CD4-positive, alpha-beta T cell treated with Interferon gamma for 1 hour (primary cell): ENCODE measurements around the gene GBX2.

ENCODE experiments used
- DNase-seq: peaks from one replicate; pipeline ENCODE4 v3.0.0-alpha.2; 2020

The GBX2 gene

GRCh38 chr2:236180831-236181453, 12.8 kb upstream of the GBX2 start:
- DNase-seq: no peak

GRCh38 chr2:236180076-236180816, 12.1 kb upstream of the GBX2 start:
- no peak for DNase-seq

GRCh38 chr2:236179236-236180075, 11.3 kb upstream of the GBX2 start:
- no peak for DNase-seq

GRCh38 chr2:236178890-236179235, 10.7 kb upstream of the GBX2 start:
- DNase-seq: no peak

GRCh38 chr2:236177967-236178889, 10.0 kb upstream of the GBX2 start:
- no peak for DNase-seq

- no peak for DNase-seq
Observed at GRCh38 chr2:236177604-236177966, 9.4 kb upstream of the GBX2 start.

- no peak for DNase-seq
Observed at GRCh38 chr2:236176951-236177350, 8.8 kb upstream of the GBX2 start.

GRCh38 chr2:236176417-236176816, 8.2 kb upstream of the GBX2 start:
- no peak for DNase-seq

GRCh38 chr2:236175548-236176150, 7.5 kb upstream of the GBX2 start:
- no peak for DNase-seq

- no peak for DNase-seq
Observed at GRCh38 chr2:236173729-236174607, 5.8 kb upstream of the GBX2 start.

- DNase-seq: no peak
Observed at GRCh38 chr2:236173036-236173728, 5.0 kb upstream of the GBX2 start.

GRCh38 chr2:236172255-236173035, 4.3 kb upstream of the GBX2 start:
- DNase-seq: no peak

- no peak for DNase-seq
Observed at GRCh38 chr2:236171680-236172254, 3.6 kb upstream of the GBX2 start.

- no peak for DNase-seq
Observed at GRCh38 chr2:236171181-236171679, 3.0 kb upstream of the GBX2 start.

GRCh38 chr2:236170590-236171165, 2.5 kb upstream of the GBX2 start:
- DNase-seq: no peak

GRCh38 chr2:236169741-236170589, 1.8 kb upstream of the GBX2 start:
- no peak for DNase-seq

- DNase-seq: no peak
Observed at GRCh38 chr2:236169151-236169721, 1.1 kb upstream of the GBX2 start.
